GM12878 (cell line): Measurements from ENCODE around the gene DDX39B. TPM values are rescaled to one million over a fixed set of nuclear protein-coding genes. Genes with fewer than 3 reads are reported as not detected.

Experiments
- BCL3 ChIP-seq: IDR thresholded peaks from 2 replicates; pipeline ENCODE4 v1.6.1; 2011; ENCODE audit warnings: borderline replicate concordance, low read depth, mild to moderate bottlenecking, moderate library complexity, low read length; ENCODE audit not compliant: insufficient read depth, poor library complexity, severe bottlenecking
- CEBPB ChIP-seq, 2 experiments: fragments of 150-350 bp in 1 of 2; IDR thresholded peaks; 2 replicates each; pipeline ENCODE4 v1.6.1; 2012 to 2014; ENCODE audit warnings: low read depth in 2 of 2, low read length in 2 of 2, borderline replicate concordance in 1 of 2, inconsistent platforms in 1 of 2
- CTCF ChIP-seq, 3 experiments: IDR thresholded peaks in 2 of 3; conservative IDR thresholded peaks in 1 of 3; 2 replicates each; pipeline ENCODE4 v1.5.1; 2011; ENCODE audit warnings: low read depth in 3 of 3, low read length in 3 of 3, mild to moderate bottlenecking in 3 of 3, control low read depth in 2 of 3, moderate library complexity in 2 of 3, inconsistent platforms in 1 of 3, mixed read lengths in 1 of 3; ENCODE audit not compliant: control insufficient read depth in 2 of 3, insufficient read depth in 1 of 3; ENCODE audit errors: extremely low read depth in 1 of 3
- HSF1 ChIP-seq: fragments of 150-350 bp; IDR thresholded peaks from 2 replicates; pipeline ENCODE4 v1.6.1; 2014; ENCODE audit warnings: mild to moderate bottlenecking, low read depth, low read length
- IRF3 ChIP-seq: fragments of 450-650 bp; IDR thresholded peaks from 2 replicates; pipeline ENCODE4 v1.6.1; 2014; ENCODE audit warnings: mild to moderate bottlenecking
- MTA2 ChIP-seq: fragments of 450-650 bp; IDR thresholded peaks from 2 replicates; pipeline ENCODE4 v1.6.1; 2016; ENCODE audit warnings: low read depth, mild to moderate bottlenecking, moderate library complexity
- NR2F1 ChIP-seq: fragments of 450-650 bp; conservative IDR thresholded peaks from 2 replicates; pipeline ENCODE4 v1.6.1; 2017; ENCODE audit warnings: mild to moderate bottlenecking
- POLR2AphosphoS2 ChIP-seq: IDR thresholded peaks from 2 replicates; pipeline ENCODE4 v1.6.1; 2011; ENCODE audit warnings: low read depth, mild to moderate bottlenecking, low read length, improper control_type of control experiment, moderate library complexity
- POU2F2 ChIP-seq: IDR thresholded peaks from 3 replicates; pipeline ENCODE4 v1.6.1; 2011; ENCODE audit warnings: low read depth, mild to moderate bottlenecking, low read length, borderline replicate concordance
- REST ChIP-seq: IDR thresholded peaks from 2 replicates; pipeline ENCODE4 v1.6.1; 2012; ENCODE audit warnings: mild to moderate bottlenecking, low read depth, low read length
- SMC3 ChIP-seq: IDR thresholded peaks from 2 replicates; pipeline ENCODE4 v1.6.1; 2011; ENCODE audit warnings: low read length, improper control_type of control experiment, borderline replicate concordance
- STAT1 ChIP-seq: fragments of 450-650 bp; conservative IDR thresholded peaks from 2 replicates; pipeline ENCODE4 v1.6.1; 2014; ENCODE audit warnings: antibody characterized with exemption, mild to moderate bottlenecking
- ZBTB11 ChIP-seq: fragments of 450-650 bp; formaldehyde crosslinking; IDR thresholded peaks from 2 replicates; pipeline ENCODE4 v1.5.0; 2022; ENCODE audit warnings: mild to moderate bottlenecking, missing genetic modification characterization
- ZNF207 ChIP-seq: fragments of 450-650 bp; IDR thresholded peaks from 2 replicates; pipeline ENCODE4 v1.6.1; 2014; ENCODE audit warnings: antibody characterized with exemption, mild to moderate bottlenecking, borderline replicate concordance
- polyA plus RNA-seq, 11 experiments: library from polyadenylated mRNA; depleted of rRNA in 4 of 11; unstranded in 6 of 11; stranded (reverse) in 5 of 11; fragments of >200 nt; fragmentation: Nextera tagmentation in 4 of 11; fragmentation: Illumina TruSeq in 1 of 11; extraction: Ambion mirVana in 4 of 11; extraction: Trizol in 1 of 11; gene quantifications; 1 replicate in 1 of 11; 2 replicates in 10 of 11; pipeline versions ENCODE4 v1.2.1 to v1.2.3, GENCODE V29; 2011 to 2016; ENCODE audit warnings: inconsistent platforms in 2 of 11, missing spikeins in 2 of 11, low read depth in 1 of 11
- total RNA-seq, 4 experiments: library from RNA; depleted of rRNA in 3 of 4; stranded (reverse); fragments of >200 nt in 3 of 4; fragmentation: Illumina TruSeq in 1 of 4; extraction: Trizol in 1 of 4; gene quantifications; 2 replicates each; pipeline versions ENCODE4 v1.2.1 to v1.2.3, GENCODE V29; 2013 to 2021

DDX39B gene
- total and polyA plus RNA-seq, 10 of the 15 experiments (the other 5 are each of a cell fraction or from before 2014, with no cell fraction given), result 271 to 661 (median 330) TPM

- TF ChIP-seq ZNF207 (peak; percentile 78; the same call in 1 of the 2 replicates), CEBPB (IDR thresholded peaks at IDR 0.05; ENCODE audit: borderline replicate concordance in 1 of 2, low read depth in 2 of 2, low read length in 2 of 2) (no peak), NR2F1 (peak; percentile 22; the same call in 1 of the 2 replicates), POU2F2 (peak; percentile 21; the same call in 1 of the 3 replicates), ZBTB11 (no peak), BCL3 (no peak), IRF3 (no peak), STAT1 (no peak; the same call in 1 of the 2 replicates), POLR2AphosphoS2 (no peak), MTA2 (peak; percentile 18; the same call in 1 of the 2 replicates), HSF1 (no peak), CTCF (IDR thresholded peaks at IDR 0.05 in 2 of 3, conservative IDR thresholded peaks at IDR 0.05 in 1 of 3; ENCODE audit: control insufficient read depth in 2 of 3, extremely low read depth in 1 of 3, insufficient read depth in 1 of 3, low read depth in 3 of 3, low read length in 3 of 3) (no peak), REST (no peak), SMC3 (no peak)
Measured at GRCh38 chr6:31572041-31572911, 30.5 kb upstream of the DDX39B start, which contains the start of gene LTA (continued).
